K562 (cell line): ENCODE results near the gene PPP1R10. TPM values are rescaled to one million over a fixed set of nuclear protein-coding genes. Genes with fewer than 3 reads are reported as not detected.

Experiments used
- CREM ChIP-seq: IDR thresholded peaks from 2 replicates; pipeline ENCODE4 v1.6.1; 2014; ENCODE audit warnings: antibody characterized with exemption, low read depth
- EP300 ChIP-seq: IDR thresholded peaks from 2 replicates; pipeline ENCODE4 v1.6.1; 2012; ENCODE audit warnings: low read length, improper control_type of control experiment
- KLF16 ChIP-seq: IDR thresholded peaks from 2 replicates; pipeline ENCODE4 v1.6.1; 2016; ENCODE audit warnings: antibody characterized with exemption
- RFX5 ChIP-seq: IDR thresholded peaks from 2 replicates; pipeline ENCODE4 v1.6.1; 2011; ENCODE audit warnings: low read depth, mild to moderate bottlenecking, improper control_type of control experiment, low read length
- SETDB1 ChIP-seq: IDR thresholded peaks from one replicate; pipeline ENCODE4 v1.6.1; 2012; ENCODE audit warnings: low read length, control low read depth, inconsistent platforms
- STAT5B ChIP-seq: fragments of 250-450 bp; sonication (Bioruptor Pico); IDR thresholded peaks from 2 replicates; pipeline ENCODE4 v1.8.0; 2021; ENCODE audit warnings: mild to moderate bottlenecking, inconsistent platforms
- ZC3H11A ChIP-seq: IDR thresholded peaks from 2 replicates; pipeline ENCODE4 v1.6.1; 2012; ENCODE audit warnings: low read depth, low read length, improper control_type of control experiment
- ZEB2 ChIP-seq: fragments of 450-650 bp; IDR thresholded peaks from 2 replicates; pipeline ENCODE4 v1.6.1; 2016
- polyA plus RNA-seq, 8 experiments: library from polyadenylated mRNA; depleted of rRNA in 4 of 8; stranded (reverse) in 5 of 8; unstranded in 3 of 8; fragments of >200 nt; fragmentation: Nextera tagmentation in 2 of 8; fragmentation: Illumina TruSeq in 1 of 8; extraction: Ambion mirVana in 2 of 8; extraction: Trizol in 1 of 8; gene quantifications; 2 replicates each; pipeline versions ENCODE4 v1.2.1 to v1.2.3, GENCODE V29; 2011 to 2014; ENCODE audit warnings: inconsistent platforms in 1 of 8, missing spikeins in 1 of 8
- total RNA-seq, 7 experiments: library from RNA; depleted of rRNA in 6 of 7; stranded (reverse); fragments of >200 nt in 6 of 7; fragmentation: Illumina TruSeq in 2 of 7; extraction: Trizol in 2 of 7; gene quantifications; 2 replicates each; pipeline versions ENCODE4 v1.2.1 to v1.2.3, GENCODE V29; 2011 to 2021; ENCODE audit warnings: low replicate concordance in 1 of 7
- TF ChIP-seq, protein P1 (sequence below), 2 experiments: fragments of 450-650 bp; formaldehyde crosslinking in 1 of 2; IDR thresholded peaks; 2 replicates each; pipeline versions ENCODE4 v1.4.0 to v1.6.1; 2014 to 2020; ENCODE audit warnings: mild to moderate bottlenecking in 2 of 2, borderline replicate concordance in 1 of 2, low read depth in 1 of 2
- TF ChIP-seq, protein P2 (sequence below): fragments of 250-450 bp; sonication (Bioruptor Pico); IDR thresholded peaks from 2 replicates; pipeline ENCODE4 v1.5.0; 2020; ENCODE audit warnings: mild to moderate bottlenecking
- TF ChIP-seq, protein P3 (sequence below): fragments of 200-800 bp; sonication (Bioruptor generic); IDR thresholded peaks from 2 replicates; pipeline ENCODE4 v1.6.1; 2017; ENCODE audit warnings: missing genetic modification characterization, missing compliant biosample characterization
- TF ChIP-seq, protein P4 (sequence below): fragments of 450-650 bp; IDR thresholded peaks from 2 replicates; pipeline ENCODE4 v1.6.1; 2016; ENCODE audit warnings: mild to moderate bottlenecking
- TF ChIP-seq, protein P5 (sequence below), 2 experiments: fragments of 450-650 bp in 1 of 2; sonication (generic) in 1 of 2; formaldehyde crosslinking; conservative IDR thresholded peaks; 2 replicates each; pipeline versions ENCODE4 v1.4.0 to v1.8.1; 2020 to 2022; ENCODE audit warnings: mild to moderate bottlenecking in 1 of 2, missing genetic modification reagents in 1 of 2

Gene PPP1R10
- total and polyA plus RNA-seq, 9 of the 15 experiments (the other 6 are each of a cell fraction or from before 2014, with no cell fraction given), result 14.1 to 65.5 (median 32.6) TPM

DNA sequence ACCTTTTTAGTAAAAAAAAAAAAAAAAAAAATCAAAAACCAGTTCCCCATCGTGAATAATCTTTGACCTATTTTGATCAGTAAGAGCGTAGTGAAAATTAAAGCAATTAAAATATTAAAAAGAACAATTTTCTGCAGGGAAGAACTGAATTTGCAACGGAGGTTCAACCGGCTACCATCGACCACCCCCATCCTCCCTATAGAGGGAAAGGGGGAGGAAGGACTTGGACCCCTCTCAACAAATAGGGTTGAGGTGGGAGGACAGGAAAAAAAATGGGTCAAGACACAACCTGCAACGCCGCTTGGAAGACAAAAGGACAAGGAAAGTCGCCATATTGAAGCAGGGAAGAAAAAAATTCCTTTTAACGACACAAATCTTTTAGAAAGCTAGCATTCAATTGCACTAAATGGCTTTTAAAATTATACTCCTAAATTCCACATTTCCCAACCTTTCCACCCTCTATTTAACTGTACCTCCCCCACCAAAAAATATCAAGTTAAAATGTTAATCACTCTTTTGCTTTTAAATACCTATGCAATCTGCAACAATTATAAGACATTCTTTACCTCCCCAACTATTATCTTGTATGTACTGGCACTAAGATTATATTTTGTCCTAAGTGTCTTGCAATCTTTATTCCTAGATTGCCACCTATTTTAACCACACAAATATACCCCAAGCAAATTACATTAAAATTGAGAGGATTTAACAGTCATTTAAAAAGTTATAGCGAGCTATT is 1.7 kb downstream of the PPP1R10 start (continued):
- TF ChIP-seq, protein P1, sequence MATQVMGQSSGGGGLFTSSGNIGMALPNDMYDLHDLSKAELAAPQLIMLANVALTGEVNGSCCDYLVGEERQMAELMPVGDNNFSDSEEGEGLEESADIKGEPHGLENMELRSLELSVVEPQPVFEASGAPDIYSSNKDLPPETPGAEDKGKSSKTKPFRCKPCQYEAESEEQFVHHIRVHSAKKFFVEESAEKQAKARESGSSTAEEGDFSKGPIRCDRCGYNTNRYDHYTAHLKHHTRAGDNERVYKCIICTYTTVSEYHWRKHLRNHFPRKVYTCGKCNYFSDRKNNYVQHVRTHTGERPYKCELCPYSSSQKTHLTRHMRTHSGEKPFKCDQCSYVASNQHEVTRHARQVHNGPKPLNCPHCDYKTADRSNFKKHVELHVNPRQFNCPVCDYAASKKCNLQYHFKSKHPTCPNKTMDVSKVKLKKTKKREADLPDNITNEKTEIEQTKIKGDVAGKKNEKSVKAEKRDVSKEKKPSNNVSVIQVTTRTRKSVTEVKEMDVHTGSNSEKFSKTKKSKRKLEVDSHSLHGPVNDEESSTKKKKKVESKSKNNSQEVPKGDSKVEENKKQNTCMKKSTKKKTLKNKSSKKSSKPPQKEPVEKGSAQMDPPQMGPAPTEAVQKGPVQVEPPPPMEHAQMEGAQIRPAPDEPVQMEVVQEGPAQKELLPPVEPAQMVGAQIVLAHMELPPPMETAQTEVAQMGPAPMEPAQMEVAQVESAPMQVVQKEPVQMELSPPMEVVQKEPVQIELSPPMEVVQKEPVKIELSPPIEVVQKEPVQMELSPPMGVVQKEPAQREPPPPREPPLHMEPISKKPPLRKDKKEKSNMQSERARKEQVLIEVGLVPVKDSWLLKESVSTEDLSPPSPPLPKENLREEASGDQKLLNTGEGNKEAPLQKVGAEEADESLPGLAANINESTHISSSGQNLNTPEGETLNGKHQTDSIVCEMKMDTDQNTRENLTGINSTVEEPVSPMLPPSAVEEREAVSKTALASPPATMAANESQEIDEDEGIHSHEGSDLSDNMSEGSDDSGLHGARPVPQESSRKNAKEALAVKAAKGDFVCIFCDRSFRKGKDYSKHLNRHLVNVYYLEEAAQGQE (IDR thresholded peaks at IDR 0.05; ENCODE audit: borderline replicate concordance), result no peak
- TF ChIP-seq, protein P1 (CRISPR knock-in tag; IDR thresholded peaks at IDR 0.05; ENCODE audit: low read depth), result no peak
- peak; percentile 27; the same call in 1 of the 2 replicates for TF ChIP-seq ZEB2
- no peak for TF ChIP-seq SETDB1
- TF ChIP-seq, protein P2, sequence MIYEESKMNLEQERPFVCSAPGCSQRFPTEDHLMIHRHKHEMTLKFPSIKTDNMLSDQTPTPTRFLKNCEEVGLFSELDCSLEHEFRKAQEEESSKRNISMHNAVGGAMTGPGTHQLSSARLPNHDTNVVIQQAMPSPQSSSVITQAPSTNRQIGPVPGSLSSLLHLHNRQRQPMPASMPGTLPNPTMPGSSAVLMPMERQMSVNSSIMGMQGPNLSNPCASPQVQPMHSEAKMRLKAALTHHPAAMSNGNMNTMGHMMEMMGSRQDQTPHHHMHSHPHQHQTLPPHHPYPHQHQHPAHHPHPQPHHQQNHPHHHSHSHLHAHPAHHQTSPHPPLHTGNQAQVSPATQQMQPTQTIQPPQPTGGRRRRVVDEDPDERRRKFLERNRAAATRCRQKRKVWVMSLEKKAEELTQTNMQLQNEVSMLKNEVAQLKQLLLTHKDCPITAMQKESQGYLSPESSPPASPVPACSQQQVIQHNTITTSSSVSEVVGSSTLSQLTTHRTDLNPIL (CRISPR knock-in tag), result peak; percentile 71; the same call in 1 of the 2 replicates
- no peak for TF ChIP-seq KLF16
- no peak for TF ChIP-seq CREM
- TF ChIP-seq RFX5, result no peak
- no peak for TF ChIP-seq ZC3H11A
- TF ChIP-seq, protein P3, sequence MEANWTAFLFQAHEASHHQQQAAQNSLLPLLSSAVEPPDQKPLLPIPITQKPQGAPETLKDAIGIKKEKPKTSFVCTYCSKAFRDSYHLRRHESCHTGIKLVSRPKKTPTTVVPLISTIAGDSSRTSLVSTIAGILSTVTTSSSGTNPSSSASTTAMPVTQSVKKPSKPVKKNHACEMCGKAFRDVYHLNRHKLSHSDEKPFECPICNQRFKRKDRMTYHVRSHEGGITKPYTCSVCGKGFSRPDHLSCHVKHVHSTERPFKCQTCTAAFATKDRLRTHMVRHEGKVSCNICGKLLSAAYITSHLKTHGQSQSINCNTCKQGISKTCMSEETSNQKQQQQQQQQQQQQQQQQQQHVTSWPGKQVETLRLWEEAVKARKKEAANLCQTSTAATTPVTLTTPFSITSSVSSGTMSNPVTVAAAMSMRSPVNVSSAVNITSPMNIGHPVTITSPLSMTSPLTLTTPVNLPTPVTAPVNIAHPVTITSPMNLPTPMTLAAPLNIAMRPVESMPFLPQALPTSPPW (CRISPR knock-in tag), result peak; percentile 68
- TF ChIP-seq STAT5B (CRISPR knock-in tag), result no peak
- TF ChIP-seq, protein P4, sequence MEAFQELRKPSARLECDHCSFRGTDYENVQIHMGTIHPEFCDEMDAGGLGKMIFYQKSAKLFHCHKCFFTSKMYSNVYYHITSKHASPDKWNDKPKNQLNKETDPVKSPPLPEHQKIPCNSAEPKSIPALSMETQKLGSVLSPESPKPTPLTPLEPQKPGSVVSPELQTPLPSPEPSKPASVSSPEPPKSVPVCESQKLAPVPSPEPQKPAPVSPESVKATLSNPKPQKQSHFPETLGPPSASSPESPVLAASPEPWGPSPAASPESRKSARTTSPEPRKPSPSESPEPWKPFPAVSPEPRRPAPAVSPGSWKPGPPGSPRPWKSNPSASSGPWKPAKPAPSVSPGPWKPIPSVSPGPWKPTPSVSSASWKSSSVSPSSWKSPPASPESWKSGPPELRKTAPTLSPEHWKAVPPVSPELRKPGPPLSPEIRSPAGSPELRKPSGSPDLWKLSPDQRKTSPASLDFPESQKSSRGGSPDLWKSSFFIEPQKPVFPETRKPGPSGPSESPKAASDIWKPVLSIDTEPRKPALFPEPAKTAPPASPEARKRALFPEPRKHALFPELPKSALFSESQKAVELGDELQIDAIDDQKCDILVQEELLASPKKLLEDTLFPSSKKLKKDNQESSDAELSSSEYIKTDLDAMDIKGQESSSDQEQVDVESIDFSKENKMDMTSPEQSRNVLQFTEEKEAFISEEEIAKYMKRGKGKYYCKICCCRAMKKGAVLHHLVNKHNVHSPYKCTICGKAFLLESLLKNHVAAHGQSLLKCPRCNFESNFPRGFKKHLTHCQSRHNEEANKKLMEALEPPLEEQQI, result peak; percentile 58; the same call in 1 of the 2 replicates
- TF ChIP-seq EP300, result no peak
- TF ChIP-seq, protein P5, sequence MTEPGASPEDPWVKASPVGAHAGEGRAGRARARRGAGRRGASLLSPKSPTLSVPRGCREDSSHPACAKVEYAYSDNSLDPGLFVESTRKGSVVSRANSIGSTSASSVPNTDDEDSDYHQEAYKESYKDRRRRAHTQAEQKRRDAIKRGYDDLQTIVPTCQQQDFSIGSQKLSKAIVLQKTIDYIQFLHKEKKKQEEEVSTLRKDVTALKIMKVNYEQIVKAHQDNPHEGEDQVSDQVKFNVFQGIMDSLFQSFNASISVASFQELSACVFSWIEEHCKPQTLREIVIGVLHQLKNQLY (CRISPR knock-in tag; conservative IDR thresholded peaks at IDR 0.05), result no peak; a peak in 1 of 4 replicates
